IMR-90 (cell line): Measurements from ENCODE around the gene WARS2. TPM values are rescaled to one million over a fixed set of nuclear protein-coding genes. Genes with fewer than 3 reads are reported as not detected.

Experiments
- ATAC-seq: fragments of 200-7000 bp; cut with Tn5 transposase; 2 replicates; pipeline ENCODE4 v1.9.1; 2020; ENCODE audit warnings: low read depth, mild to moderate bottlenecking, moderate library complexity
- BruUV-seq: library from RNA; stranded (reverse); fragments of 400-500 nt; replicated peaks from 2 replicates; lab custom pipeline; 2021; lab: Mats Ljungman, UMichigan
- CTCF ChIA-PET: fragments of 300-600 bp; formaldehyde crosslinking; extraction: SDS; loops from one replicate; lab custom pipeline; 2021; ENCODE audit warnings: antibody characterized with exemption; lab: Yijun Ruan, JAX
- POLR2A ChIA-PET: fragments of 300-600 bp; sonication (Branson Sonifier 250); formaldehyde crosslinking; loops from one replicate; lab custom pipeline; 2022; ENCODE audit warnings: antibody characterized with exemption; ENCODE audit not compliant: unreplicated experiment; lab: Charles Lee
- DNase-seq: peaks from one replicate; pipeline ENCODE4 v3.0.0; 2013
- H2AFZ ChIP-seq: replicated peaks from 2 replicates; pipeline ENCODE3; 2013; ENCODE audit warnings: low read length, mild to moderate bottlenecking; ENCODE audit not compliant: poor library complexity
- H2AK5ac ChIP-seq: 2 replicates; pipeline ENCODE4 v1.6.1; 2013; ENCODE audit warnings: low read depth, low read length, inconsistent platforms
- H2AK9ac ChIP-seq: replicated peaks from 2 replicates; pipeline ENCODE3; 2013; ENCODE audit warnings: mild to moderate bottlenecking, low read depth, low read length, moderate library complexity; ENCODE audit not compliant: poor library complexity
- H2BK120ac ChIP-seq: 2 replicates; pipeline ENCODE4 v1.6.1; 2013; ENCODE audit warnings: low read depth, low read length, inconsistent platforms
- H2BK15ac ChIP-seq: 3 replicates; pipeline ENCODE4 v1.6.1; 2013; ENCODE audit warnings: low read depth, low read length, inconsistent platforms
- H2BK20ac ChIP-seq: 2 replicates; pipeline ENCODE4 v1.6.1; 2013; ENCODE audit warnings: low read depth, mild to moderate bottlenecking, inconsistent platforms, low read length, moderate library complexity
- H2BK5ac ChIP-seq: 2 replicates; pipeline ENCODE4 v1.6.1; 2013; ENCODE audit warnings: mild to moderate bottlenecking, low read depth, low read length, inconsistent platforms; ENCODE audit not compliant: poor library complexity, severe bottlenecking
- H3K14ac ChIP-seq: replicated peaks from 2 replicates; pipeline ENCODE4 v1.6.1; 2013; ENCODE audit warnings: low read depth, low read length, inconsistent platforms
- H3K18ac ChIP-seq: 2 replicates; pipeline ENCODE4 v1.6.1; 2013; ENCODE audit warnings: low read depth, low read length, control low read depth
- H3K23ac ChIP-seq: 2 replicates; pipeline ENCODE4 v1.6.1; 2013; ENCODE audit warnings: low read depth, low read length, inconsistent platforms
- H3K27ac ChIP-seq: 2 replicates; pipeline ENCODE4 v1.5.1; 2013; ENCODE audit warnings: mild to moderate bottlenecking, control low read depth, low read length; ENCODE audit not compliant: insufficient read depth
- H3K27me3 ChIP-seq: 2 replicates; pipeline ENCODE4 v1.6.1; 2013; ENCODE audit warnings: low read length; ENCODE audit not compliant: control insufficient read depth, insufficient read depth
- H3K36me3 ChIP-seq: 2 replicates; pipeline ENCODE4 v1.6.1; 2013; ENCODE audit warnings: low read length, mixed read lengths; ENCODE audit not compliant: control insufficient read depth, insufficient read depth
- H3K4ac ChIP-seq: 2 replicates; pipeline ENCODE4 v1.6.1; 2013; ENCODE audit warnings: low read depth, low read length, inconsistent platforms
- H3K4me1 ChIP-seq: 2 replicates; pipeline ENCODE4 v1.6.1; 2013; ENCODE audit warnings: low read length, mixed read lengths; ENCODE audit not compliant: control insufficient read depth, insufficient read depth
- H3K4me2 ChIP-seq: 2 replicates; pipeline ENCODE4 v1.6.1; 2013; ENCODE audit warnings: low read depth, mild to moderate bottlenecking, control low read depth, low read length, moderate library complexity
- H3K4me3 ChIP-seq: 2 replicates; pipeline ENCODE4 v1.5.1; 2013; ENCODE audit warnings: low read depth, mild to moderate bottlenecking, control low read depth, low read length, moderate library complexity; ENCODE audit not compliant: insufficient read depth
- H3K56ac ChIP-seq: 2 replicates; pipeline ENCODE4 v1.6.1; 2013; ENCODE audit warnings: low read length, inconsistent platforms; ENCODE audit not compliant: insufficient read depth; ENCODE audit errors: extremely low read depth
- H3K79me1 ChIP-seq, 2 experiments: 2 replicates each; pipeline ENCODE4 v1.6.1; 2013; ENCODE audit warnings: low read length in 2 of 2, inconsistent platforms in 1 of 2, low read depth in 1 of 2
- H3K9ac ChIP-seq: 2 replicates; pipeline ENCODE4 v1.6.1; 2013; ENCODE audit warnings: low read depth, low read length, control low read depth
- H3K9me1 ChIP-seq: 2 replicates; pipeline ENCODE4 v1.6.1; 2013; ENCODE audit warnings: low read length, inconsistent platforms; ENCODE audit not compliant: insufficient read depth
- H3K9me3 ChIP-seq: 2 replicates; pipeline ENCODE4 v1.6.1; 2013; ENCODE audit warnings: low read length; ENCODE audit not compliant: control insufficient read depth, insufficient read depth
- H4K20me1 ChIP-seq: 2 replicates; pipeline ENCODE4 v1.6.1; 2013; ENCODE audit warnings: low read length, inconsistent platforms; ENCODE audit not compliant: insufficient read depth
- H4K5ac ChIP-seq: 2 replicates; pipeline ENCODE4 v1.6.1; 2013; ENCODE audit warnings: mild to moderate bottlenecking, low read depth, low read length, control low read depth
- H4K8ac ChIP-seq, 2 experiments: 2 replicates each; pipeline ENCODE4 v1.6.1; 2013; ENCODE audit warnings: low read depth in 2 of 2, low read length in 2 of 2, control low read depth in 1 of 2, inconsistent platforms in 1 of 2
- H4K91ac ChIP-seq: 2 replicates; pipeline ENCODE4 v1.6.1; 2013; ENCODE audit warnings: low read depth, low read length, inconsistent platforms; ENCODE audit not compliant: insufficient read depth
- BHLHE40 ChIP-seq: fragments of 150-350 bp; IDR thresholded peaks from 2 replicates; pipeline ENCODE4 v1.6.1; 2016; ENCODE audit warnings: mild to moderate bottlenecking, low read depth, low read length
- CEBPB ChIP-seq: IDR thresholded peaks from 2 replicates; pipeline ENCODE4 v1.6.1; 2012; ENCODE audit warnings: low read depth, low read length, improper control_type of control experiment
- CHD1 ChIP-seq: IDR thresholded peaks from 2 replicates; pipeline ENCODE4 v1.6.1; 2012; ENCODE audit warnings: low read depth, low read length, improper control_type of control experiment
- FOS ChIP-seq: fragments of 150-350 bp; IDR thresholded peaks from 2 replicates; pipeline ENCODE4 v1.6.1; 2016; ENCODE audit warnings: low read depth, low read length
- MAFK ChIP-seq: IDR thresholded peaks from 2 replicates; pipeline ENCODE4 v1.6.1; 2012; ENCODE audit warnings: low read depth, low read length, improper control_type of control experiment
- MAZ ChIP-seq: IDR thresholded peaks from 2 replicates; pipeline ENCODE4 v1.6.1; 2012; ENCODE audit warnings: low read depth, mild to moderate bottlenecking, low read length, improper control_type of control experiment, moderate library complexity, borderline replicate concordance
- MXI1 ChIP-seq: IDR thresholded peaks from 2 replicates; pipeline ENCODE4 v1.6.1; 2012; ENCODE audit warnings: low read depth, mild to moderate bottlenecking, low read length, moderate library complexity, borderline replicate concordance
- NFE2L2 ChIP-seq: fragments of 150-350 bp; IDR thresholded peaks from 2 replicates; pipeline ENCODE4 v1.6.1; 2016; ENCODE audit warnings: low read depth, mild to moderate bottlenecking, low read length
- POLR2A ChIP-seq: IDR thresholded peaks from 2 replicates; pipeline ENCODE4 v1.6.1; 2012; ENCODE audit warnings: mild to moderate bottlenecking, low read depth, low read length
- RAD21 ChIP-seq: IDR thresholded peaks from 2 replicates; pipeline ENCODE4 v1.6.1; 2012; ENCODE audit warnings: low read length, improper control_type of control experiment
- RCOR1 ChIP-seq: IDR thresholded peaks from 2 replicates; pipeline ENCODE4 v1.6.1; 2012; ENCODE audit warnings: mild to moderate bottlenecking, low read length, improper control_type of control experiment; ENCODE audit not compliant: insufficient replicate concordance
- RFX5 ChIP-seq: IDR thresholded peaks from 2 replicates; pipeline ENCODE4 v1.8.0; 2012; ENCODE audit warnings: low read depth, mild to moderate bottlenecking, low read length, moderate library complexity
- SMC3 ChIP-seq: fragments of 150-350 bp; IDR thresholded peaks from 2 replicates; pipeline ENCODE4 v1.6.1; 2016; ENCODE audit warnings: low read depth, mild to moderate bottlenecking, antibody characterized with exemption, low read length, moderate library complexity
- WGBS, 2 experiments: methylation state at CpG; one replicate each; pipeline versions ENCODE4 v1.1.5 to v1.1.7; 2013; ENCODE audit warnings: missing lambda C conversion rate in 2 of 2; ENCODE audit not compliant: insufficient read length in 1 of 2; ENCODE audit errors: extremely low coverage in 2 of 2; 5-methylcytosine and 5-hydroxymethylcytosine counted together
- dilution Hi-C: fragments of 300-500 bp; cut with HindIII; formaldehyde crosslinking; loops from one replicate; pipeline ENCODE4 v1.14.3; 2018; ENCODE audit warnings: low sequenced_read_pairs; ENCODE audit not compliant: unreplicated experiment
- in situ Hi-C: fragments of 300-500 bp; cut with MboI; formaldehyde crosslinking; loops from 3 replicates; pipeline ENCODE4 v1.14.3; 2019; ENCODE audit warnings: low sequenced_read_pairs, inconsistent platforms, mixed read lengths
- intact Hi-C: fragments of 100-400 bp; cut with micrococcal nuclease; formaldehyde crosslinking; loops from 2 replicates; pipeline ENCODE4 v1.10.0; 2022
- polyA plus RNA-seq, 3 experiments: library from polyadenylated mRNA; depleted of rRNA; stranded (reverse); fragments of >200 nt; gene quantifications; 2 replicates each; pipeline ENCODE4 v1.2.3, GENCODE V29; 2012; ENCODE audit warnings: low replicate concordance in 1 of 3
- total RNA-seq: library from RNA; depleted of rRNA; stranded (reverse); fragments of >200 nt; gene quantifications from 2 replicates; pipeline ENCODE4 v1.2.3, GENCODE V29; 2012
- TF ChIP-seq, protein P1 (sequence below): conservative IDR thresholded peaks from 2 replicates; pipeline ENCODE4 v1.5.1; 2012; ENCODE audit warnings: mild to moderate bottlenecking, low read depth, low read length, improper control_type of control experiment
- TF ChIP-seq, protein P2 (sequence below): fragments of 150-350 bp; IDR thresholded peaks from 2 replicates; pipeline ENCODE4 v1.6.1; 2017; ENCODE audit warnings: mild to moderate bottlenecking, antibody characterized with exemption, low read length, low read depth
- TF ChIP-seq, protein P3 (sequence below): fragments of 150-350 bp; IDR thresholded peaks from 2 replicates; pipeline ENCODE4 v1.6.1; 2016; ENCODE audit warnings: low read depth, mild to moderate bottlenecking, low read length, moderate library complexity, borderline replicate concordance

Gene WARS2
- total and polyA plus RNA-seq, 2 of the 4 experiments (the other 2 are of a cell fraction): 5.7 to 20.3 TPM

DNA sequence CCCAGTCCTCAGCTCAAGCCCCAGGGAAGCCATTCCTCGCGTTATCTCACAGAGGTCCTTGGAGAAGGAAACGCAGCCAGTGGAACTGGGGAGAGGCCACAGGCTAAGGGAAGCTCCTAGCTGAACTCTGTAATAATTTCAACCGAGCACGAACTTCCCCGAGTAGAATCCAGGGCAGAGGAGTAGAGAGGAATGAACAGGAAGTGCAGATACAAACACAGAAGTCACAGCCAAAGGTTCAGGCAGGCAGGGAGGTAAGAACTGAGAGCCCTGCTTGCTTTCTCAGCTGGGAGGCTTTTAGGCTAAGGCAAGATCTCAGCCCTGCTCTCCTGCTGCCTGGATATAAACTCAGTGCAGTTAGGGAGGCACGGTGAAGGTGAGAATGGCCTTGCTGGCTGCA, 23.7 kb downstream of the WARS2 start:
- H3K4me2 ChIP-seq: no peak overlapping the region
- peak overlapping the region in 1 of 2 experiments; percentile 43; a peak in 1 of 4 replicates for H4K8ac ChIP-seq
- peaks cover 0 to 4% of the 10 kb centered on the region in 2 experiments; a peak in 1 of 4 replicates for H3K79me1 ChIP-seq
- no peak overlapping the region for H2BK20ac ChIP-seq
- no peak overlapping the region for H2BK15ac ChIP-seq
- H3K9me1 ChIP-seq: no peaks in the 10 kb centered on the region
- peak; percentile 25 for DNase-seq
- POLR2A ChIA-PET: no interaction called here
- in situ Hi-C loops (no loop called here), dilution Hi-C loops (no loop called here), intact Hi-C loops (no loop called here)
- H2AK5ac ChIP-seq: no peak overlapping the region
- TF ChIP-seq RCOR1 (no peak), SMC3 (no peak), FOS (no peak), BHLHE40 (no peak), NFE2L2 (no peak), MXI1 (no peak), RFX5 (no peak), CHD1 (no peak), POLR2A (no peak), RAD21 (no peak), MAFK (no peak), MAZ (no peak), CEBPB (no peak)
- TF ChIP-seq, protein P1, sequence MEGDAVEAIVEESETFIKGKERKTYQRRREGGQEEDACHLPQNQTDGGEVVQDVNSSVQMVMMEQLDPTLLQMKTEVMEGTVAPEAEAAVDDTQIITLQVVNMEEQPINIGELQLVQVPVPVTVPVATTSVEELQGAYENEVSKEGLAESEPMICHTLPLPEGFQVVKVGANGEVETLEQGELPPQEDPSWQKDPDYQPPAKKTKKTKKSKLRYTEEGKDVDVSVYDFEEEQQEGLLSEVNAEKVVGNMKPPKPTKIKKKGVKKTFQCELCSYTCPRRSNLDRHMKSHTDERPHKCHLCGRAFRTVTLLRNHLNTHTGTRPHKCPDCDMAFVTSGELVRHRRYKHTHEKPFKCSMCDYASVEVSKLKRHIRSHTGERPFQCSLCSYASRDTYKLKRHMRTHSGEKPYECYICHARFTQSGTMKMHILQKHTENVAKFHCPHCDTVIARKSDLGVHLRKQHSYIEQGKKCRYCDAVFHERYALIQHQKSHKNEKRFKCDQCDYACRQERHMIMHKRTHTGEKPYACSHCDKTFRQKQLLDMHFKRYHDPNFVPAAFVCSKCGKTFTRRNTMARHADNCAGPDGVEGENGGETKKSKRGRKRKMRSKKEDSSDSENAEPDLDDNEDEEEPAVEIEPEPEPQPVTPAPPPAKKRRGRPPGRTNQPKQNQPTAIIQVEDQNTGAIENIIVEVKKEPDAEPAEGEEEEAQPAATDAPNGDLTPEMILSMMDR: no peak
- TF ChIP-seq, protein P2, sequence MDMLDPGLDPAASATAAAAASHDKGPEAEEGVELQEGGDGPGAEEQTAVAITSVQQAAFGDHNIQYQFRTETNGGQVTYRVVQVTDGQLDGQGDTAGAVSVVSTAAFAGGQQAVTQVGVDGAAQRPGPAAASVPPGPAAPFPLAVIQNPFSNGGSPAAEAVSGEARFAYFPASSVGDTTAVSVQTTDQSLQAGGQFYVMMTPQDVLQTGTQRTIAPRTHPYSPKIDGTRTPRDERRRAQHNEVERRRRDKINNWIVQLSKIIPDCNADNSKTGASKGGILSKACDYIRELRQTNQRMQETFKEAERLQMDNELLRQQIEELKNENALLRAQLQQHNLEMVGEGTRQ: no peak
- TF ChIP-seq, protein P3, sequence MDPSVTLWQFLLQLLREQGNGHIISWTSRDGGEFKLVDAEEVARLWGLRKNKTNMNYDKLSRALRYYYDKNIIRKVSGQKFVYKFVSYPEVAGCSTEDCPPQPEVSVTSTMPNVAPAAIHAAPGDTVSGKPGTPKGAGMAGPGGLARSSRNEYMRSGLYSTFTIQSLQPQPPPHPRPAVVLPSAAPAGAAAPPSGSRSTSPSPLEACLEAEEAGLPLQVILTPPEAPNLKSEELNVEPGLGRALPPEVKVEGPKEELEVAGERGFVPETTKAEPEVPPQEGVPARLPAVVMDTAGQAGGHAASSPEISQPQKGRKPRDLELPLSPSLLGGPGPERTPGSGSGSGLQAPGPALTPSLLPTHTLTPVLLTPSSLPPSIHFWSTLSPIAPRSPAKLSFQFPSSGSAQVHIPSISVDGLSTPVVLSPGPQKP: no peak
- H3K9me3 ChIP-seq: no peaks in the 10 kb centered on the region
- H3K9ac ChIP-seq: no peak overlapping the region
- CTCF ChIA-PET: no interaction called here
- no peak overlapping the region for H3K27ac ChIP-seq
- no peaks in the 10 kb centered on the region for H3K36me3 ChIP-seq
- H3K18ac ChIP-seq: no peak overlapping the region
- H2AFZ ChIP-seq: peak overlapping the region; percentile 66
- H2BK120ac ChIP-seq: no peak overlapping the region
- H3K23ac ChIP-seq: no peak overlapping the region
- H2BK5ac ChIP-seq: no peak overlapping the region
- no peak overlapping the region for H4K91ac ChIP-seq
- H4K20me1 ChIP-seq: no peaks in the 10 kb centered on the region
- H3K14ac ChIP-seq: no peak overlapping the region; the same call in 1 of the 2 replicates
- no peak overlapping the region for H3K56ac ChIP-seq
- no peak overlapping the region; the same call in 1 of the 2 replicates for H4K5ac ChIP-seq
- H3K27me3 ChIP-seq: no peaks in the 10 kb centered on the region
- no peak overlapping the region for H2AK9ac ChIP-seq
- H3K4ac ChIP-seq: no peak overlapping the region; the same call in 1 of the 2 replicates
- BruUV-seq: no TSS peak
- peak; percentile 56 for ATAC-seq
- peaks cover 2% of the 10 kb centered on the region; the same call in 1 of the 2 replicates for H3K4me1 ChIP-seq
- WGBS, 2 experiments: 78% methylated on average over 3 of the region's 7 CpGs; no CpG with 5 or more reads in 1 of the 2 experiments
- no peak overlapping the region for H3K4me3 ChIP-seq
